ELR (cell line): ENCODE results near the gene SLC1A5.

Source experiments
- DNase-seq: peaks from one replicate; pipeline ENCODE4 v3.0.0-alpha.2; 2015; ENCODE audit warnings: low read depth

The SLC1A5 gene

GRCh38 chr19:46742926-46743480 is 45.4 kb downstream of the SLC1A5 start:
- DNase-seq: no peak

DNA sequence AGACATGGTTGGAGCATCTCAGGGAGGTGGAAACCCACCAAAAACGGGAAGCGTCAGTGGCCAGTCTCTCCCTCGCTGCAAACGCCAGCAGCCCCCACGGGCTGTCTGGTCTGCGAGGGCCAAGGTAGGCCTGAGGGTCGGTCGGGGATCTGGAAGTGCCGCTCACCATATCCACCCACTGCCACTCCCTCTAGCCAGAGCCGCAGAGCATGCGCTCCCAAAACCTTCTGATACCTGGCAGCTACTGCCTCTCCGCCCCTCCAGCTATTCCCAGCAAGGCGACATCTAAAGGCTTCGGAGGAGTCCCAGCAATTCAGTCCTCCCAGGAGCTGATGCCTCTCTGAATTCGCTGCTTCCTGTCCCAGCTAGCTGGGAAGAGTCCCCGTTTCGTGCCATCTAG is 46.9 kb downstream of the SLC1A5 start:
- no peak for DNase-seq

- no peak for DNase-seq
Observed at GRCh38 chr19:46739290-46739771, 49.1 kb downstream of the SLC1A5 start.

- DNase-seq: no peak
Observed at GRCh38 chr19:46737761-46738171, 50.6 kb downstream of the SLC1A5 start.

DNA sequence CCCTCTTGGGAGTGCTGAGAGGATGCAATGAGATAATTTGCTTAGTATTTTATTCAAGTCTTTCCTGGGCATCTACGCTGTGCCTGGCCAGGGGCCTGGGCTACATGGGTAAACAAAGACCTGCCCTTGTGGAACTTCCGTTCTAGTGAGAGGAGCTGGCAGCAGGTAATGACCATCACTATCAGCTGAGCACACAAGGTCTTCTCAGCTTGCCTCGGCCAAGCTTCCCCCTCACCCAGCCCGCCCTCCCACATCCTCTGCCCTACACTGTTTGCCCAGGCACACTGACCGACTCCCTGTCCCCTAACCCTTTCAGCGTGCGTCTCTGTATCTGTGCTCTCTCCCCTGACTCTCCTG is 51.1 kb downstream of the SLC1A5 start:
- no peak for DNase-seq

DNA sequence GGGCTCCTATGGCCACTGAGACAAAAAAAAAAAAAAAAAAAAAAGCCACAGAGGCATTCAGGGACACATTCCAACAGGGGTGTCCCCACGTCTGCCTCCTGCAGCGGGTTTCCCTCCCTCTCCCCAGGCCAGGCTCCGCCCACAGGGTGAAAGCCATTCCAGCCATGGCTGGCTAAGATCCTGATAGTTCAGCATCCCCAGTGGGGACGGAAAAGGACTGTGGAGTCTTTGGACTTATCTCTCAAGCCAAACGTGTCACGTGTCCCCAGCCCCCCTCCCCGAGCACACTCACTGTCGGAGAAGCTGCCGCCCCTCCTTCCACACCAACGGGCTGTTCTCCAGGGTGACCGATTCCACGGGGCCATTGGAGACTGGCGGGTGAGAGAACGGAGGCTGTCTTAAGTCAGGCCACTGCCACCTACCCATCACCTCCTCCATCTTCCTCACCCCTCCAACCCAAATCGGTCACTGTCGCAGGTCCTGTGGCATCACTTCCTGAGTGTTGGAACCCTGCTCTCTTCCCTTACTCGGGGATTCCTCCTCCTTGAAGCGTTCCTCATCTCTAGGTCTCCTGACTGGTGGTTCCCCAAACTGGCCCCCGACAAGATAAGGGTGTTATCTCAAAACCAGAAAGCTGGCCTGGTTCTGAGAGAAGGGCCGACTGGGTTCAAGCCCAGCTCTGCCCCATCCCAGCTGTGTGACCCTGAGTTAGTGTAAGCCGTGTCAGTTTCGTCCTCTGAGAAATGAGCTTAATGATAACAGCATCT is 51.7 kb downstream of the SLC1A5 start:
- no peak for DNase-seq

DNA sequence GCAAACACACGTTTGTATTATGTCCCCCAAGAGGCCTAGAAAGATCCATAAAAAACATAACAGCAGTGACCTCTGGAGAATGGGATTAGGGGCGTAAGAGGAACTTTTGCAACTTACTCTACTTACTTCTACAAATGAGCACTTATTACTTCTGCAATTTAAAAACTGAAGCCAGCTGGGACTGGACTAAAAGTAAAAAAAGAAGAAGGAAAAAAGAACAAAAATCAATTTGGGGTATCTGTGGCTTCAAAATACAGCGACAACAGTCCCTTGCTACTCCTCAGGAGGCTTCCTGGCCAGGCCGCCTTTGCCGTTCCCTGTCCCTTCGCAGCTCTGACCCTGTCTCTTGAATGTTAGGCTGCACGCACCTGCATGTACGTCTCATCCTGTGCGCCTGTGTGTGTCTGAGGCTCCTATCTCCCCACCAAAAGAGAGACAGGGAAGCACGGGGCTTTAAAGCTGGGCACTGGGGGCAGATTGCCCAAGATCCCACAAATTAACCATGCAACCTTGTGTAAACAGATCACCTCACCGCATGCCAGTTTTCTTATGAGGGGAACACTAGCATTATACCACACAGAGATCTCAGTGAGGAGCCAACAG is 54.6 kb downstream of the SLC1A5 start:
- peak; percentile 38 for DNase-seq

DNA sequence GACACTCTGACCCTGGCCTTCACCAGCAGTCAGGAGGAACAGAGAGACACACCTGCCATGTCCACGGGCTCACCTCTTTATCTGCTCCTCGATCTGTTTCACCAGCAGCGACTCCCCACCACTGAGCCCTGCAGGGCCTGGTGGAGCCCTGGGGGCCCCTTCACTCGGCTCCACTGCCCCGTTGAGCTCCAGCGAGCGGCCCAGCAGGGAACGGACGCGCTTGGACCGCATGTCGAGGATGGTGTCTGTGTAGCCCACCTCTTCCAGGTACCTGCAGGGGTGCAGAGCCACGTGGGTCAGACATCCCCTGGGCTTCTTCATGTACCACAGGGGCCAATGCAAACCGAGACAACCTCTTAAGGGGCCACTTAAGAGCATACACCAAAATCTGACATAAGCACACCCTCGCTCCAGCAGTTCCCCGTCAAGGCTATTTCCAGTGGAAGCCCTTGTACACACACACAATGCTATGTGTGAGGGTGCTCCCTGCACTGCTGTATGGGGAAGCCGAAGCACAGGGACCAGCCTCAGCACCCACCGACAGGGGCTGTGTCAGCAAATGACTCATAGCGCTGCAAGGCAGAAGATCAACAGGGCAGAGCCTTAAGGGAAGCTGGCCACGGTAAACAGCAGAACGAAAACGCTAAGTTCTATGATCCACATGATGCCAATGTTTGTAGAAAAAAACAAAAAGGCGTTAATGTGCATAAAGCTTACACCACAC is 55.3 kb downstream of the SLC1A5 start:
- DNase-seq: peak; percentile 91

DNA sequence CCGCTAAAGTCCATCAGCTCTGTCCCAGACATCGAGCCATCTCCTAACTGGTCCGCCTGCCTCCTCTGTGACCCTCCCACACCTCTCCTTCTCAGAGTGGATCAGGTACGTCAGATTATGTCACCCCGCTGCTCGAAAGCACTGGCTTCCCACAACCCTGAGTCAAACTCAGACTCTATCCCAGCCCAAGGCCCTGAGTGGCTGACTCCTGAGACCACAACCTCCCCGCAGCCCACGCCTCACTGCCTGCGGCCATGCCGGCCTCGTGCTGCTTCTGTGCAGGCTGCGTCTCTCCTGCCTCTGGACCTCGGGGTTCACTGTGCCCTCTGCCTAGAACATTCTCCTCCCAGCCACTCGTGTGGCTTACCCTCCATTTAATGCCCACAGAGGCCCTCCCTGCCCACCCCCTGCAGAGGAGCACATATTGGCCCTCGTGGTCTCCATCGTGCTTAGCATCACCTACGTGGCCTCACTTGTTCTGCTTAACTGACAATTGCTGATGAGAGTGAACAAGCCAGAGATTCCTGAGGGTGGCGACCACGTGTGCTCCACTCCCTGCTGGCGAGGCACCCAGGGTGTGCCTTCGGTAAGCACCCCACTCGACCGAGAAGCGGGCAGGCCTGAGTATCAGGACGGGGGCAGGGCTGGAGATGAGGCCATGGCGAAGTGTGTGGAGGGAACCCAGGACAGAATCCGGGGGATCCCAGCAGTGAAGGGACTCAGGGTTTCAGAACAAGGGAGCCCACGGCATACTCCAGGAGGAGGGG is 56.0 kb downstream of the SLC1A5 start:
- DNase-seq: peak; percentile 54

- peak; percentile 79 for DNase-seq
Observed at GRCh38 chr19:46731584-46731983, 56.8 kb downstream of the SLC1A5 start.

DNA sequence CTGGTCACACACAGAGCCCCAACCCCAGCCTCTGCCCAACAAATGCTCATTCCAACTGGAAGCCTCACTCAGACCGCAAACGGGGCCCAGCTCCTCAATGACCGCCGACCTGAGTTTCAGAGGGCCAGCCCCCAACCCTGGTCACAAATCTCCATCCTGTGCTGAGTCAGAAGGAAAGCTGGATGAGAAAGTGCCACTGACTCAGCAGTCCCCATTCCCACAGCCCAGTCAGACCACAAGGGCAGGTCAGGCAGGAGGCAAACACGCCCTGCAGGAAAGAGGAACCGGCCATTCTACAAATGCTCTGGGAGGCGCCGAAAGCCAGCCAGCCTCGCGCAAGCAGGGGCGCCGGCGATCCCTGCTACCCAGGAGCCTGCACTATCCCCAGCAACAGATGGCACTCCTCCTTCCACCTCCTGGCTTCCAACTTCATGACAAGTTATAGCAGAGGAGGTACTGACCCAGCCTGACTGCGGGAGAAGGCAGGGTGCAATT is 57.3 kb downstream of the SLC1A5 start:
- peak; percentile 98 for DNase-seq

DNA sequence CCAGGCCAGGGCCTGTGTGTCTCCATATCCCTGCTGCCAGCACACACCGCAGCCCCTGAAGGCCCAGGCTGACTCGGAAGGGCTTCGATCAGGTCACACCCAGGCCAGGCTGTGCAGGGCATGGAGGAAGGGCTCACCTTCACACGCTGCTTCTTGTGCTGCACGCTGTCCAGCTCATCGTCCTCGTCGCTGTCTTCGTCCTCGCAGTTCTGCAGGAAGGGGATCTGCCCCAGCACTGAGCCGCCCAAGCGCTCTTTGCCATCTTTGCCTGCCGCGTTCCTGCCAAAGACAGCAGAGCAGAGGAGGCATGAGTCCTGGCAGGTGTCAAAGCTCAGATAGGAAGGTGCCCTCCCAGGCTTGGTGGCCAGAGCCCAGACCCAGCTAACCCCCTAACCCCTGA is 57.8 kb downstream of the SLC1A5 start:
- peak; percentile 16 for DNase-seq

DNA sequence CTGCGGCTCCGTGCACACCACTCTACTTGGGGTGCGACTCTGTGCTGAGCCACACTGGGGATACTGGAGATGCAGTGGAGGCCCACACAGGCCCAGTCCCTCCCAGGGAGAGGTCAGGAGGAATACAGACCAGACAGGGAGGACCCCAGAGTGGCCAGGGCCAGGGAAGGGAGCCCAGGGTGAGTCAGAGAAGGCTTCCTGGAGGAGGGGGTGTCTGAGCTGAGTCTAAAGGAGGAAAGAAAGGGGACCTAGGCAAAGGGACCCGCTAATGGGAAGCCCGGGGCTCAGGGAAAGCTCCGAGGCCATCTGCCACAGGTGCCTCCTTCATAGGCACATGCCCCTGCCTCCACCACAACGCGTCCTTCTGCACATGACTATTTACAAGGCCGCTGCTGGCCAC is 58.2 kb downstream of the SLC1A5 start:
- DNase-seq: peak; percentile 11

- no peak for DNase-seq
Observed at GRCh38 chr19:46729696-46730095, 58.7 kb downstream of the SLC1A5 start.

DNA sequence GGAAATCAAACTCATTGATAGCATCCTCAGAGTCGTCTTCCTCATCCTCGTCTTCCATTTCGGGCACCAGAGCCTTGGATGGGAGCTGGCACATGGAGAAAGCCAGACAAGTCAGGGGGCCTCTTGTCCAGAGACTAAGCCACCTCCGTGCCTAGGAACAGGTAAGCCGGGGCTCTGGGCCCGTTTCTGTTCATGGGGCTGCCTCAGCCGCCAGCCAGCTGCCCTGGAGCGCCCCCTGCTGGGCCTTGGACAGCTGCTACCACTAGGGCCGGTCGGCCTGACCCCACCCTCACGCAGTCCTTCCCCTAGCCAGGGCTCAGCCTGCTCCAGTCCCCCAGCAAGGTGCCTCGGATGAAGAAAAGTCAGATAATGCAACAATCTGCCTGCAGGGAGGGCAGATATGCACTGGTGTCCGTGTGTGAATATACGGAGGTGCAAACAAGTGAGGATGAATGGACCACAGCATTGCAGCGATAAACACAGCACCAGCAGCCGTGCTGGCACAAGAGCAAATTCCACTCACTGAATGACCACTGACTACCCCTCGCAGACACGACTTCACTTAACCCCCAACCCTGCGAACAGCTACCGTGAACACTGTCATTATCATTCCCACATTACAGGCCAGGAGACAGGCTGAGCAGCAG is 59.6 kb downstream of the SLC1A5 start:
- DNase-seq: peak; percentile 64

DNA sequence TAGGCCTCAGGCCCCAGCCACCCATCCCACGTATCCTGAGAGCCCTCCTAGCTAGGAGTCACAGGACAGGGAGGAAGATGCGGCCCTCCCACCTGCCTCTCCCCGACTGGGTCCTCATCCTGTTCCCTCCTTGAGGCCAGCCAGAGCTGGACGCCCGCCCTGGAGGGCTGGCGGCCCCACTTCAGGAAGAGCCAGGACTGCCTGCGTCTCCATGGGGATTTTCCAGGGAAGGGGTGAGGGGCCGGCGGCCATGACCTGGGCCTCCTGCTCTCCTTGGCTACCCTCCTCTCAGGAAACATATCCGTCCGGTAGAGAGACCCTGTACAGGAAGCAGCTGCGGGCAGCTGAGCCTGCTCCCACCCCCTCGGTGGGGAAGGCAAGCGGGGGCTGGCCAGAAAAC is 60.2 kb downstream of the SLC1A5 start:
- no peak for DNase-seq

- DNase-seq: no peak
Observed at GRCh38 chr19:46727757-46728156, 60.6 kb downstream of the SLC1A5 start.

DNA sequence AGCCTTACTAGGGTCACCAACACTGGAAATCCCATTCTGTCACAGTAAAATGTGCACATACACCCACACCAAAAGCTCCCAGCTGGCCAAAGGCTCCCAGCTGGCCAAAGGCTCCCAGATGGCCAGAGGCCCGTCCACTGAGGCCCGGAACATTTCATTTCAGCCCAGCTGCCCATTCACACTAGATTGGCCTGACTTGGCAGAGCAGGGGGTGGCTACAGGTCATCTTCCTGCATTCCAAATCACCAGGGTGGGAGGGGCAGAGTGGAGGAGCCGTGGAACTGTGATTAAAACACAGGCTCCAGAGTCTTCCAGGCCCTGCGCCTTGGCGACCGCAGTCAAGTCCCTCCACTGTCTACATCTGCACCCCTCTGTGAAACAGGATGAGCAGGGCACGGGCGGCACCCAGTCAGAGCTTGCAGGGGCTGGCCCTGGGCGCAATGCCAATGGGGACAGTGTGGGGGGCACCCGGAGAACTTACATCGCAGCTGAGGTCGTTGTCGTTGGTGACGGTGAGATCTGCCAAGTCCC is 61.4 kb downstream of the SLC1A5 start:
- no peak for DNase-seq

DNA sequence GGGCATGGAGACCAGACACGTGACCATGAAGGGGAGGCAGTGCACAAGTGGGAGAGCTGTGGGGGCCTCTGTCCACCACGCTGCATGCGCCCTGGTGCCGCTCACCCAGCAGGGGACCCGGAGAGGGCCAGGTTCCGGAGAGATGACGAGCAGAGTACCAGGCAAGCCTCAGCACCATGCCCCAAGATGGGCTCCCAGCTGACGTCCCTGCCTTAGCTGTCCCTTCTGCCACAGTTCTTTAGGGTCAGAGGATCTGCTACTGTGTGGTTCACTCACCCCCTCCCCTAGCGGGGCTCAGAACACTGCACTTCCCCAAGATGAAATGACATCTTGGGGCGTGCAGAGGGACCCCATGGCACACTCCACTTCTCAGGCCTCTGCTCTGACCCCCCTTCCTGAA is 61.8 kb downstream of the SLC1A5 start:
- DNase-seq: no peak

DNA sequence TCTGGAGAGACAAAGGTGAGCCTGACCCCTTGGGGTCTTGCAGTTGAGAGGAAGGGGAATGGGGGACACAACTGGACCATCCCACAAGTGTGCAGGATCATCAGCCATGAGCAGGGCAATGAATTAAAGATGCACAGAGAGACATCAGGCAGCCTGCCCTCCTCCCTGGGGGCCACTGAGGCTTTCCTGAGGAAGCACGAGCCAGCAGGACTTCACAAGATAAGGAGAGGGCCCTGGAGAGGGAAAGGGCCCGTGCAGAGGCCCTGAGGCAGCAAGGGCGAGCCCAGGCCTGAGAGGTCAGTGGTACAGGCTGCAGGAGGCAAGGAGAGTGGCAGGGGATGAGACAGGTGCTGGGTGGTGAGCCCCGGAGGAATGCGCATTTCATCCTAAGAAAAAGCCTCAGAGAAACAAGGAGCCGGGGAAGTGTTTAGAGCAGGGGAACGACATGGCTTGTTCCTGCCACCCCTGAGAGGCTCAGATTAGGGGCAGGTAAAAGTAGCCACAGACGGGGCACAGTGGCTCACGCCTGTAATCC is 62.5 kb downstream of the SLC1A5 start:
- no peak for DNase-seq
